Thyroid gland (tissue), 4 donors: ENCODE data around the gene CASP9. TPM values are rescaled to one million over a fixed set of nuclear protein-coding genes. Genes with fewer than 3 reads are reported as not detected.
"Not testable (repeated sequence)": the region's sequence is repeated elsewhere in the genome, so short reads cannot be mapped to it uniquely, and the experiment has no call there.

Source experiments
- DNase-seq, 2 donors: peaks; one replicate each; pipeline ENCODE4 v3.0.0-alpha.2; 2019
- H3K27ac ChIP-seq, 3 donors: fragments of 200-600 bp; sonication (generic); 1 replicate in 2 of 3; 2 replicates in 1 of 3; pipeline ENCODE4 v1.5.1; 2016 to 2019; ENCODE audit warnings: mild to moderate bottlenecking in 1 of 3, moderate library complexity in 1 of 3
- H3K27me3 ChIP-seq: fragments of 200-600 bp; sonication (generic); one replicate; pipeline ENCODE4 v1.5.1; 2019
- H3K36me3 ChIP-seq, 2 donors: fragments of 200-600 bp; sonication (generic); one replicate each; pipeline ENCODE4 v1.5.1; 2016 to 2019
- H3K4me1 ChIP-seq, 2 donors: fragments of 200-600 bp; sonication (generic); one replicate each; pipeline ENCODE4 v1.5.1; 2017 to 2019
- H3K4me3 ChIP-seq, 3 donors: fragments of 200-600 bp; sonication (generic); replicated peaks in 1 of 3; 1 replicate in 2 of 3; 2 replicates in 1 of 3; pipeline ENCODE4 v1.5.1; 2016; ENCODE audit warnings: mild to moderate bottlenecking in 1 of 3
- H3K9me3 ChIP-seq: fragments of 200-600 bp; sonication (generic); one replicate; pipeline ENCODE4 v1.5.1; 2017
- CTCF ChIP-seq, 6 experiments: fragments of 200-600 bp in 3 of 6; fragments of 450-650 bp in 3 of 6; sonication (generic) in 3 of 6; IDR thresholded peaks; one replicate each; pipeline ENCODE4 v1.5.1; 2016 to 2019; ENCODE audit warnings: antibody characterized with exemption in 6 of 6, mild to moderate bottlenecking in 2 of 6, inconsistent platforms in 1 of 6, moderate library complexity in 1 of 6
- POLR2A ChIP-seq, 2 donors: fragments of 450-650 bp; IDR thresholded peaks; one replicate each; pipeline ENCODE4 v1.6.1; 2017; ENCODE audit warnings: antibody characterized with exemption in 2 of 2, mild to moderate bottlenecking in 2 of 2, moderate library complexity in 1 of 2
- WGBS, 2 donors: methylation state at CpG; one replicate each; pipeline ENCODE4 v1.1.5; 2017; 5-methylcytosine and 5-hydroxymethylcytosine counted together
- intact Hi-C: fragments of 100-400 bp; cut with DNase I; formaldehyde crosslinking; loops from one replicate; pipeline ENCODE4 v1.15.1; 2023
- total RNA-seq, 4 donors: library from RNA; depleted of rRNA; stranded (reverse); fragments of >200 nt; gene quantifications; one replicate each; pipeline ENCODE4 v1.2.3, GENCODE V29; 2016

Gene CASP9
- total RNA-seq, 4 donors from 2014 or later, result 16.9 to 29.8 (median 20.6) TPM

- H3K27ac ChIP-seq, result peak overlapping the region; percentile 5 to 98 (median 94)
- WGBS, 2 donors, result 41 to 45% methylated on average over 16 to 18 of the region's 18 CpGs
- intact Hi-C loops, result no loop called here
- TF ChIP-seq CTCF (IDR thresholded peaks at IDR 0.05), result no peak
- TF ChIP-seq POLR2A (IDR thresholded peaks at IDR 0.05), result no peak
- no peak for DNase-seq
- H3K36me3 ChIP-seq, result no peaks in the 10 kb centered on the region
- no peaks in the 10 kb centered on the region for H3K9me3 ChIP-seq
- peak overlapping the region; percentile 5 to 65 (median 58) for H3K4me3 ChIP-seq
- no peaks in the 10 kb centered on the region for H3K27me3 ChIP-seq
- peaks cover 28 to 35% of the 10 kb centered on the region in 2 donors for H3K4me1 ChIP-seq
Observed at GRCh38 chr1:15523104-15524020, 653 bp downstream of the CASP9 start.

GRCh38 chr1:15522551-15522950 is 1.5 kb downstream of the CASP9 start:
- intact Hi-C loops, result no loop called here
- H3K27ac ChIP-seq, result no peak overlapping the region

GRCh38 chr1:15521206-15521906 is 2.7 kb downstream of the CASP9 start:
- H3K4me3 ChIP-seq, H3K9me3 ChIP-seq, H3K27ac ChIP-seq, H3K27me3 ChIP-seq, H3K36me3 ChIP-seq, intact Hi-C loops: not testable (repeated sequence)
- WGBS, 2 donors, result 77% methylated on average over 17 of the region's 17 CpGs
- DNase-seq, result peak; percentile 63 to 64
- H3K4me1 ChIP-seq, result peaks cover 16 to 27% of the 10 kb centered on the region in 2 donors

More at GRCh38 chr1:15522551-15522950, 1.5 kb downstream of the CASP9 start:
- no peaks in the 10 kb centered on the region for H3K27me3 ChIP-seq
- DNase-seq, result no peak
- peaks cover 20 to 28% of the 10 kb centered on the region in 2 donors for H3K4me1 ChIP-seq
- peaks cover 0 to 4% of the 10 kb centered on the region in 2 donors for H3K36me3 ChIP-seq
- H3K4me3 ChIP-seq, result no peak overlapping the region
- H3K9me3 ChIP-seq, result no peaks in the 10 kb centered on the region
- TF ChIP-seq CTCF (IDR thresholded peaks at IDR 0.05), result no peak
- 93 to 98% methylated on average over 4 of the region's 4 CpGs for WGBS, 2 donors

GRCh38 chr1:15519625-15520024 is 4.4 kb downstream of the CASP9 start:
- intact Hi-C loops, result no loop called here
- no peak for DNase-seq
- Histone ChIP-seq H3K4me3 (no peak overlapping the region), H3K36me3 (peaks cover 0 to 5% of the 10 kb centered on the region in 2 donors), H3K27ac (no peak overlapping the region), H3K9me3 (no peaks in the 10 kb centered on the region), H3K4me1 (peaks cover 6 to 18% of the 10 kb centered on the region in 2 donors), H3K27me3 (no peaks in the 10 kb centered on the region)
- WGBS, 2 donors, result 89 to 96% methylated on average over 3 of the region's 3 CpGs
- no peak for TF ChIP-seq CTCF (IDR thresholded peaks at IDR 0.05)
- no peak for TF ChIP-seq POLR2A (IDR thresholded peaks at IDR 0.05)

GRCh38 chr1:15515022-15515663 is 8.9 kb downstream of the CASP9 start:
- no peak for DNase-seq
- Histone ChIP-seq H3K9me3 (no peaks in the 10 kb centered on the region), H3K4me3 (no peak overlapping the region), H3K4me1 (peaks cover 0 to 14% of the 10 kb centered on the region in 2 donors), H3K27ac (no peak overlapping the region), H3K27me3 (no peaks in the 10 kb centered on the region), H3K36me3 (peaks cover 0 to 5% of the 10 kb centered on the region in 2 donors)
- TF ChIP-seq POLR2A (IDR thresholded peaks at IDR 0.05) (no peak), CTCF (IDR thresholded peaks at IDR 0.05) (no peak)
- intact Hi-C loops, result no loop called here
- WGBS, 2 donors, result 71 to 72% methylated on average over 2 of the region's 2 CpGs

- H3K9me3 ChIP-seq, intact Hi-C loops, DNase-seq, H3K27ac ChIP-seq, H3K36me3 ChIP-seq, H3K4me3 ChIP-seq, H3K27me3 ChIP-seq: not testable (repeated sequence)
- WGBS, 2 donors, result 84 to 95% methylated on average over 5 of the region's 5 CpGs
- peaks cover 0 to 14% of the 10 kb centered on the region in 2 donors for H3K4me1 ChIP-seq
Observed at GRCh38 chr1:15514557-15514956, 9.5 kb downstream of the CASP9 start.
